Measurements from ENCODE around the gene MBD3L4.
"Not testable (repeated sequence)": the region's sequence is repeated elsewhere in the genome, so short reads cannot be mapped to it uniquely, and the experiment has no call there.

Gene MBD3L4

GRCh38 chr19:7049021-7049420, 9.0 kb upstream of the MBD3L4 start, which contains the start of gene MBD3L2:
TSS of gene MBD3L2 (plus strand) at chr19:7049321. CDS start at chr19:7049374, 53 bp downstream.
- DNase-seq (ENCODE audit: low spot score), result not testable (repeated sequence)

DNA sequence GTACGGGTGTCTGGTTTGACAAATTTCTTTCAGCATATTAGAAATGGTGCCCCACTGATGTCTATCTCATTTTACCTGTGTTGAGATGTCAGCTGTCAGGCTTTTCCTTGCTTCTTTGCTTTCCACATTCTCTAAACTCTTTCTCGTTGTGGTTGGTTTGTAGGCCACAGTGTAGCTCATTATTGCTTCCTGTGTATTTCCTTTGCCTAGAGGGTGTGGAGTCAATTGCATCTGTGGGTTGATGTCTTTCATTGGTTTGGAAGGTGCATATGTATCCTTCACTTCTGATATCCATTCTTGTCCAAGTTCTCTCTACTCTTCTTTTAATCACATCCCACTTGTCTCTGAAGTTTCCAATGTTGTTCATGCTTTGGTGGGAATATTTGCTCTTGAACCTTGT, 1.6 kb upstream of the MBD3L4 start:
- DNase-seq (ENCODE audit: low spot score), result not testable (repeated sequence)

DNA sequence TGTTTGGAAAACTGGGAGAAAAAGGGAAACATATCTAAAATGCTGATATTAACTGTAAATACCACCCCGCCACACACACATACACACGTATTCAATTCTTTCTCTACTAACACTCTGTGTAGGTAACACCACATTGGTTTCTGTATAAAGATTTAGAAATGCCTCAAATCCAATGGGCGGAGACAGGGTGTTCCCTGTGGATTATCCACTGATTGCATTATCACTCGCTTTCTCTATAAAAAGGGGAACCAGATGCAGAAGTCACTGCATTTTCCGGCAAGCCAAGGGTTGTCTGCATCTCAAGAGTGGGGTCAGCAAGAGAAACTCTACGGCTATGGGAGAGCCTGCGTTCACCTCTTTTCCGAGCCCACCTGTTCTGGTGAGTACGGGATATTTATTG, 9.7 kb downstream of the MBD3L4 start, which contains the start of gene MBD3L5:
MBD3L5 (plus strand) TSS at position 301 of the 400 bp plus-strand sequence; CDS start at position 335, 34 bp downstream.
- DNase-seq (ENCODE audit: low spot score), result not testable (repeated sequence)

DNA sequence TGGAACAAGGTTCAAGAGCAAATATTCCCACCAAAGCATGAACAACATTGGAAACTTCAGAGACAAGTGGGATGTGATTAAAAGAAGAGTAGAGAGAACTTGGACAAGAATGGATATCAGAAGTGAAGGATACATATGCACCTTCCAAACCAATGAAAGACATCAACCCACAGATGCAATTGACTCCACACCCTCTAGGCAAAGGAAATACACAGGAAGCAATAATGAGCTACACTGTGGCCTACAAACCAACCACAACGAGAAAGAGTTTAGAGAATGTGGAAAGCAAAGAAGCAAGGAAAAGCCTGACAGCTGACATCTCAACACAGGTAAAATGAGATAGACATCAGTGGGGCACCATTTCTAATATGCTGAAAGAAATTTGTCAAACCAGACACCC, 11.2 kb downstream of the MBD3L4 start:
- DNase-seq (ENCODE audit: low spot score), result not testable (repeated sequence)

GRCh38 chr19:7021331-7021730, 18.6 kb downstream of the MBD3L4 start, which contains the start of gene MBD3L2B:
TSS of gene MBD3L2B (minus strand) at chr19:7021431. CDS start at chr19:7021397, 34 bp downstream.
- DNase-seq (ENCODE audit: low spot score), result not testable (repeated sequence)

GRCh38 chr19:7018828-7019227, 21.2 kb downstream of the MBD3L4 start:
- no peak for DNase-seq (ENCODE audit: low spot score)

DNA sequence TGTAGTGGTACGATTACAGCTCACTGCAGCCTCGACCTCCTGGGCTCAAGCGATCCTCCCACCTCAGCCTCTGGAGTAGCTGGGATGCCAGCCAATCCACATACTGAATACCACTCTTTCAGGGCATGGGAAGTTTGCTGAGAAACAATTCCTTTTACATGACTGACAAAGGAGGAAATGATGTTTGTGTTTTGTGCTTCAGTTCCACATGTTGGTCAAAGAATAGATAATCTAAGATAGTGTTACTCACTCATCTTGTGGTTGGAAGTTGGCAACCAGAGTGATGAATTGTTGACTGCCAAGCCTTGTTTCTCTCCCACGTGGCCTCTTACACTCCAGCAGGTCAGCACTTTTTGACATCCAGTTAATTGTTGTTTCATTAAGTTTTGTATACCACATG, 26.3 kb downstream of the MBD3L4 start:
- DNase-seq (ENCODE audit: low spot score), result no peak

DNA sequence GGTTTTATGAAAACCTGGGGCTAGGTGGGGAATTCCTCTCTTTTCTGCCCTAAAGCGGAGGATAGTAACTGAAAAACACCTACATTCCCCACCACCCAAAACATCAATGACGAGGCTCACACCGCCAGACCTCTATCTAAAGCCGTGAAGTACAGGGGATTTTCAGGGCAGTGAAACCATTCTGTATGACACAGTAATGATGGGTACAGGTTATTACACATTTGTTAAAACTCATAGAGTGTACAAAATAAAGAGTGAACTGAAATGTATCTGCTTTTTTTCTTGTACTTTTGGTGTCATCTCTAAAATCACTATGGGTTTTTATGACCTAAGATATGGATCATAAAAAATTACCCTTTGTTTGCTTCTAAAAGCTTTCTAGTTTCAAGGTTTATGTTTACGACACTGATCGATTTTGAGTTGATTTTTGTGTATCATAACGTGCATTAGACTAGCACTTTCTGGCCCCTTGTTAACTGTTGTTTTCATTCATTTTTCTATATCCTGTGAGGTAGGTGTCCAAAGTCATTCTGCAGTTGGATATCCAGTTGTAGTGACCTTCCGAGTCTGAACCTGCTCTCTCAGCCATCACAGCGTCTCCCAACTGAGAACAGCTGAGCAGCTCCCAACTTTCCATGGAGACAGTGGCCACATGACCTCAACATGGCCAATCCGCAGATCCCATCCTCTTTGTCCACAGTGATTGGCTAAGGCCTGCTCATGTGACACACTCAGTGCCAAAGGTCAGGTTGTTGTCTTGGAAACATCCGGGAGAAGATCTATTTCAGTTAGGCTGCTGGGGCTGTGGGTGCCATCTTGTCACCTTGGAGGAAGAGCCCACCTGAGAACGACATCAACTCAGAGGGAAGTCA, 29.0 kb downstream of the MBD3L4 start:
- no peak for DNase-seq (ENCODE audit: low spot score)

DNA sequence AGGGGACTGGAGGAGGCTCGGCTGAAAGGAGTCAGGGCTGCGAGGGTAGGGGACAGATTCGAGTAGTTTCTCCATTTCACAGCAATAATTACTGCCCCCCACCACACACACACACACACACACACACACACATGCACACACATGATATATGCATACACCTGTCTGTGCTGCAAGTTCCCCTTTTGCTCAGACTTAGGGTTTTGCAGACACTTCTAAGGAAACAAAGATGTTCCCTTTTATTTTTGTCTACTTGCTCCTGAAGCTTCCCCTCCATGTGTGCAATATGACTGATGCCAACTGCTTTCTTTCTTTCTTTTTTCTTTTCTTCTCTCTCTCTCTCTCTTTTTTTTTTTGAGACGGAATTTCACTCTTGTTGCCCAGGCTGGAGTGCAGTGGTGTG, 32.1 kb downstream of the MBD3L4 start:
- DNase-seq (ENCODE audit: low spot score), result no peak

- no peak for DNase-seq (ENCODE audit: low spot score)
These were observed 33.8 kb downstream of the MBD3L4 start for GRCh38 chr19:7006135-7006704.

- peak; percentile 40 for DNase-seq (ENCODE audit: low spot score)
These were observed 35.6 kb downstream of the MBD3L4 start for GRCh38 chr19:7004313-7004931.

DNA sequence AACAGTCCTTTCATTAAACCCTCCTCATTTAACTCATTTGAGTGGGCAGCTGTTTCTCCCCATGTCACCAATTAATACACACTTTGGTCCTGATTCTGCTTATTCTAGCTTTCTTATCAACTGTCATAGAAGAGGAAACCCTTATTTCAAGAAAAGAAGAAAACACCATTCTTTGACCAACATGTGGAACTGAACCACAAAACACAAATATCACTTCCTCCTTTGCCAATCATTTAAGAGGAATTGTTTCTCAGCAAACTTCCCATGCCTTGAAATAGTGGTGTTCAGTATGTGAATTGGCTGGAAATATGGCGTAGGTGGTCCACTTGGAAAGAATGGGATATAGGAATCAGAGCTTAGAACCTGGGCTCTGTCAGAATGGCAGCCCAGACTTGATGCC, 39.2 kb downstream of the MBD3L4 start:
- no peak for DNase-seq (ENCODE audit: low spot score)

DNA sequence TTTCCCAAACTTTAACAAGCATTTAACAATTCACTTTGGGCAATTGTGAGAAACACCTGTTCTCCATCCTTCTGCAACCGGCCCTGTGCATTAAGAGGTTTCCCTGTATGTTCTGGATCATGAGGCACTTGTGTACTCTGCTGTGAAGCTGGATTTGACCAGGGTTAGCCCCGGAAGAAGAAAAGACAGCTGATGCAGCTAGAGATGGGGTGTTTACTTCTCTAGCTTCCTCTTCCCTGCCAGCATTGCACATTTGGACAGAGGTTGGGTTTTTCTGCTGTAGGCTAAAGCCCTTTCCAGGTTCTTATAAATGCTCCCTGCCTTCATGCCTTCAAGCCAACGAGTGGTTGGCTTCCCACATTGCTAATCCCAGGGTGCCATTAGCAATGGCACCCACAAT, 39.6 kb downstream of the MBD3L4 start:
- no peak for DNase-seq (ENCODE audit: low spot score)

DNA sequence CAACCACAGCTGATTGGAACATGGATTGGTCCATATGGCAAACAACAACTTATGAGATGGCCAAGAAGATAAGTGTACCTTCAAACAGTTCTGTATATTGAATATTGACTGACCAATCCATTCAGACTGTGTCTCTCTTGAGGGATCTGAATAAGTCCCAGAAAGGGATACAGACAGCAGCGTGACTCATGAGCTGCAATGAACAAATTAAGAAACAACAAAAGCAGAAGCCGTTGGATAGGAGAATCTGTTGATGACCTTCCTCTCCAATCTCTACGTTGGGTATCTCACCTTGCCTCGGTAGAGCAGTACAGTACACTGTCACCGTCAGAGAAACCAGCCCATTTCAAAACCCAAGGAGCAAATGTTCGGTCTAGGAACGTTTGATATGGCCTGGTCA, 40.0 kb downstream of the MBD3L4 start:
- no peak for DNase-seq (ENCODE audit: low spot score)

DNA sequence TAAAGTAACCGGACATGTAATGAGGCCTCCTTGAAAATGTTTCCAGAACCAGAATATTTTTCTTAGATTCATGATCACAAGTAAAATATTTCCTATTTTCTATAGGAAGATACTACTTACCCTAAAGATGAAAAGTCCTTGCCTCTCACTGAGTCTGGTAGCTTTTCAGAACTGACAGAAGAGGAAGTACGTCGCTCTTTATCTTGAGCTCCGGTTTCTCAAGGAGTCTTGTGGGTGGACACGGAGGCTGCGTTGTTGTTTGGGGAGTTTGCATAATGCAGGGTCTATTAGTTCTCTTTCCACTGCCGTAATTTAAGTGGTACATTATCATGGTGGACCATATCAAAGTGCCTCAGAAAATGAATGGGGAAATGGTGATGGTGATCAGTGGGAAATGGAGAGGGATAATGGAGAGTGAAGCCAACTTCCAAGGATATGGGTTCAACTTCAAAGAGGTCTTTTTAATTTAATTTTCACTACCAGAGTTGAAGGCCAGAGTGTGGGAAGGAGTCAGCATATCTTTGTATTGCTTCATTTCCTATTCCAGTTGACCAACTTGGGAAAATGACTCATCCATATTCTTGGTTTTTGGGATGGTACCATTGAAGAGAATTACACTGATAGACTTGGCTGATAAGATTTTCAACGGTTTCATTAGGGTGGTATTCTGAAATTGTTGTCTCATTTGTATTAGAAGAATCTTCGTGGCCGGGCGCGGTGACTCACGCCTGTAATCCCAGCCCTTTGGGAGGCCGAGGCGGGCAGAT, 42.1 kb downstream of the MBD3L4 start:
- DNase-seq (ENCODE audit: low spot score), result no peak

- no peak for DNase-seq (ENCODE audit: low spot score)
These were observed 43.2 kb downstream of the MBD3L4 start for GRCh38 chr19:6996810-6997209.

GRCh38 chr19:6995054-6995453, 44.9 kb downstream of the MBD3L4 start:
- DNase-seq (ENCODE audit: low spot score), result no peak

DNA sequence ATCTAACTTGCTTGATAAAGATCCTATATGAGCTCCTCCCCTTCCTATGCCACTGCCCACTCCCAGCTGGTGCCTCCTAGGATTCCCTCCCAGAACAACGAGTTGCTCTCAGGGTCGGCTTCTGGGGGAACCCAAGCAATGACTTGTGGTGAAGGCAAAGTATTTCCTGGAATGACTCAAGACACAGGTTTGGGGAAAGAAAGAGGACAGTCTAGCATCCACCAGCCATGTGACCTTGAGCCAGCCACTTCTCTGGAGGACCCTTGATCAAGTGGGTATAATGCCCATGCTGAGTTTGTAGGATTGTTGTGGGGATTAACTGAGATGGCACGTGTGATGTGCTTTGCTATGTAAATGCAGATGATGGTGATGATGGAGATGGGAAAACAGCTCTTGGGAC, 51.7 kb downstream of the MBD3L4 start:
- no peak for DNase-seq (ENCODE audit: low spot score)

DNA sequence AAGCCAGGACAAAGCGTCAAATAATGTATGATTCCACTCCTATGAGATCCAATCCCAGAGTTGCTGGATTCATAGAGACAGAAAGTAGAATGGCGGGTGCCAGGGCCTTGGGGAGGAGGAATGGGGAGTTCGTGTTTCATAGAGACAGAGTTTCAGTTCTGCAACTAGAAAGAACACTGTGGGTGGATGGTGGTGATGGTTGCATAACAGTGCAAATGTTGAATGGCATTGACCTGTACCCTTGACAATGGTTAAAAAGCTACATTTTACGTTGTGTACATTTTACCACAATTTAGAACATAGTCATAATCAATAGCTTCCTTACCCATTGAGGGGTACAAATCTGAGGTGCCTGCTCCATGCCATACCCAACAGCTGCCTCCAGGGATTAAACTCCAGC, 52.1 kb downstream of the MBD3L4 start:
- DNase-seq (ENCODE audit: low spot score), result no peak

Measured in AG20443 (cell line).